Measurements from ENCODE around the gene C17orf50. TPM values are rescaled to one million over a fixed set of nuclear protein-coding genes. Genes with fewer than 3 reads are reported as not detected.

Gene C17orf50
- total and polyA plus RNA-seq, 2 of the 13 experiments (the other 11 are each of a cell fraction or from before 2014, with no cell fraction given) = not detected

GRCh38 chr17:35808962-35809854 lies 48.5 kb downstream of the C17orf50 start, which contains the start of gene TAF15 (continued):
- TF ChIP-seq ZNF143 (CRISPR knock-in tag; IDR thresholded peaks at IDR 0.05) (no peak), ZNF180 (CRISPR knock-in tag; IDR thresholded peaks at IDR 0.05; ENCODE audit: borderline replicate concordance, low read depth) (no peak), LBX2 (CRISPR knock-in tag; IDR thresholded peaks at IDR 0.05; ENCODE audit: borderline replicate concordance) (no peak; the same call in 1 of the 2 replicates), ZMAT5 (CRISPR knock-in tag; IDR thresholded peaks at IDR 0.05; ENCODE audit: borderline replicate concordance, low read depth) (no peak), GABPA (IDR thresholded peaks at IDR 0.05; ENCODE audit: low read depth, low read length) (no peak), GABPA (CRISPR knock-in tag; IDR thresholded peaks at IDR 0.05; ENCODE audit: low read depth) (peak; percentile 22; the same call in 1 of the 2 replicates), ZNF564 (CRISPR knock-in tag; IDR thresholded peaks at IDR 0.05) (peak; percentile 86), BRF2 (CRISPR knock-in tag; IDR thresholded peaks at IDR 0.05) (no peak), CCAR2 (optimal IDR thresholded peaks at IDR 0.05; ENCODE audit: low read depth, low read length) (no peak), MED13 (CRISPR knock-in tag; IDR thresholded peaks at IDR 0.05) (0 out of 2 replicates have a peak, but pooled peaks have one; percentile 44), HMG20A (CRISPR knock-in tag; IDR thresholded peaks at IDR 0.05; ENCODE audit: borderline replicate concordance) (no peak), KLF13 (CRISPR knock-in tag; IDR thresholded peaks at IDR 0.05) (no peak), ZBTB49 (CRISPR knock-in tag; IDR thresholded peaks at IDR 0.05; ENCODE audit: borderline replicate concordance) (no peak), NFIB (CRISPR knock-in tag; IDR thresholded peaks at IDR 0.05; ENCODE audit: borderline replicate concordance) (no peak), ATAD3A (CRISPR knock-in tag; IDR thresholded peaks at IDR 0.05) (no peak), ZNF615 (CRISPR knock-in tag; IDR thresholded peaks at IDR 0.05; ENCODE audit: borderline replicate concordance) (0 out of 2 replicates have a peak, but pooled peaks have one; percentile 39), ZNF451 (CRISPR knock-in tag; IDR thresholded peaks at IDR 0.05) (no peak; the same call in 1 of the 2 replicates), ZC3H4 (CRISPR knock-in tag; IDR thresholded peaks at IDR 0.05; ENCODE audit: borderline replicate concordance) (no peak), SP140L (CRISPR knock-in tag; IDR thresholded peaks at IDR 0.05; ENCODE audit: borderline replicate concordance) (no peak), REST (IDR thresholded peaks at IDR 0.05; ENCODE audit: borderline replicate concordance in 1 of 2, low read depth in 1 of 2, low read length in 2 of 2) (no peak), ATF7 (IDR thresholded peaks at IDR 0.05) (peak; percentile 83), ATF7 (CRISPR knock-in tag; IDR thresholded peaks at IDR 0.05) (no peak)
